RPMI7951 (cell line): ENCODE data around the gene C1D. TPM values are rescaled to one million over a fixed set of nuclear protein-coding genes. Genes with fewer than 3 reads are reported as not detected.
A peak's percentile ranks its signal among the peaks of the same experiment; 100 is the strongest.
"Not testable (repeated sequence)": the region's sequence is repeated elsewhere in the genome, so short reads cannot be mapped to it uniquely, and the experiment has no call there.

Source experiments
- DNase-seq: peaks from one replicate; pipeline ENCODE4 v3.0.0-alpha.2; 2012; ENCODE audit warnings: low read depth
- total RNA-seq: library from RNA; depleted of rRNA; stranded (reverse); fragments of >200 nt; shearing (Covaris generic); gene quantifications from 2 replicates; pipeline ENCODE4 v1.2.3, GENCODE V29; 2014; rRNA removed

C1D gene
- total RNA-seq, 1 experiment from 2014 or later: 122 TPM

- DNase-seq: no peak
These were observed 62.5 kb downstream of the C1D start for GRCh38 chr2:68000170-68000825.

- no peak for DNase-seq
These were observed 63.5 kb downstream of the C1D start for GRCh38 chr2:67999332-67999731.

GRCh38 chr2:67997903-67998302, 64.9 kb downstream of the C1D start:
- peak; percentile 44 for DNase-seq

GRCh38 chr2:67997528-67997900, 65.3 kb downstream of the C1D start:
- DNase-seq: peak; percentile 85

GRCh38 chr2:67996772-67997527, 65.9 kb downstream of the C1D start:
- no peak for DNase-seq

- no peak for DNase-seq
These were observed 68.1 kb downstream of the C1D start for GRCh38 chr2:67994716-67995115.

GRCh38 chr2:67994069-67994468, 68.7 kb downstream of the C1D start:
- not testable (repeated sequence) for DNase-seq

- DNase-seq: no peak
These were observed 69.5 kb downstream of the C1D start for GRCh38 chr2:67993329-67993728.

- no peak for DNase-seq
These were observed 71.3 kb downstream of the C1D start for GRCh38 chr2:67991456-67991855.

Other genes starting within 250 kb of the C1D start
- 19.3 and 25.0 TPM in 2 replicates for gene PNO1, start 94.9 kb upstream of the C1D start, total RNA-seq
- gene PPP3R1, start 189.5 kb upstream of the C1D start, total RNA-seq: 24.0 and 25.6 TPM in 2 replicates